ENCODE measurements around the gene LRP8.

DNA sequence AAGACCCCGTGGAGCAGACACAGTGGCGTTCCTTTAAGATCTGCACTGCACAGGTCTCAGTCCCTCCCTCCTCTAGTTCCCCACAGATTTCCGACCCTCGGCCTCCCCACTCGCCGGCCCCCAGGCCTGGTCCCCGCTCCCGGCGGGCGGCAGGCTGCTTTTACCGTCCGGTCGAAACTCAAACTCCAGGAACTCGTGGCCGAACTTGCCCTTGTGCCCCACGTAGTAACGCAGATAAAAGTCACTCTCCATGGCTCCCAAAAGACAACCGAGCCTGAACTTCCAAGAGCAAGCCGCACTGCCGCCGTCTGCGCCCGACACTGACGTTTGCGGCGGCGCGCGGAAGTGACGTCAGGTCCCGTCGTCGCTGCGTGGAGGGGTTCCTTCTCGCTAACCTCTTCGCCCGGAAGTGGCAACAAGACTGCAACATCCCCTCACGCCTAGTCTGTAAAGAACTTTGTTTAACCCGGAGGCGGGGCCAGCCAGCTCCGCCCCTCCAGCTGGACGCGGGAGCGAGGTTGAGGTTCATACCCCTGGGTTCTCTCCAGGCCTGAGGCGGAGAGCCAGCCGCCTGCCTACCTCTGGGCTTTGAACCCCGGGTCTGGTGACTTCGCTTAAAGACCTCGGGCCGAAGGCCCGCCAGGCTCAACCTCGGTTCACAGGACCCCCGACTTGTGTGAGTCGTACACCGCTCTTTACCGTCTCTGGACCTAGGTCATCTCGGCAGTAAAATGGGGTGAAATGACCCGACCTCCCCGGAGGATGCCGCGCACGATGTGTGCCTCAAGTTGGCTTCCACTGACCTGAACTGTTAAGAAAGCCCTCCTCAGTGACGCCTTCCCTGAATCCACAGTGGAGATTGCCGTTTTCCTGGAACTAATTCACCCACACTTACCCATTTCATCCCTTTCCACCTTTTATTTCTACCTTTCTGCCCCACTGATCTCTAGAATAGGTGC is 89.4 kb downstream of the LRP8 start, which contains the start of gene MAGOH:
- peak; percentile 82 for TF ChIP-seq POLR2A (IDR thresholded peaks at IDR 0.05; ENCODE audit: low read depth, low read length)
- peak; percentile 83 for TF ChIP-seq POLR2AphosphoS5 (IDR thresholded peaks at IDR 0.05; ENCODE audit: low read depth, low read length)
- TF ChIP-seq TAF1 (IDR thresholded peaks at IDR 0.05; ENCODE audit: low read depth, low read length) = peak; percentile 74
- TF ChIP-seq SPI1 (IDR thresholded peaks at IDR 0.05; ENCODE audit: low read depth, low read length) = peak; percentile 60
- peak; percentile 38; the same call in 1 of the 2 replicates for TF ChIP-seq POU2F2 (IDR thresholded peaks at IDR 0.05; ENCODE audit: low read depth, low read length)
- no peak for TF ChIP-seq PAX5 (IDR thresholded peaks at IDR 0.05; ENCODE audit: insufficient read depth, low read length, severe bottlenecking)

Measured in GM12891 (cell line).